HG02885 (cell line): ENCODE data around the gene RRAS.
"Not testable (repeated sequence)": the region's sequence is repeated elsewhere in the genome, so short reads cannot be mapped to it uniquely, and the experiment has no call there.

Experiments
- ATAC-seq: cut with Tn5 transposase; IDR thresholded peaks from one replicate; pipeline ENCODE4 v1.9.1; 2021; ENCODE audit warnings: mild to moderate bottlenecking; ENCODE audit not compliant: unreplicated experiment, poor library complexity

RRAS gene

GRCh38 chr19:49635530-49636232 lies 4.3 kb downstream of the RRAS start:
- ATAC-seq, result no peak

- ATAC-seq, result not testable (repeated sequence)
These were observed 6.7 kb downstream of the RRAS start for GRCh38 chr19:49633273-49633672.

- ATAC-seq, result no peak
These were observed 7.4 kb downstream of the RRAS start for GRCh38 chr19:49632576-49632975.

- ATAC-seq, result no peak
These were observed 8.2 kb downstream of the RRAS start for GRCh38 chr19:49631610-49632192.

- no peak for ATAC-seq
These were observed 8.8 kb downstream of the RRAS start for GRCh38 chr19:49631014-49631588.

- ATAC-seq, result no peak
These were observed 10.3 kb downstream of the RRAS start for GRCh38 chr19:49629659-49630058.

- no peak for ATAC-seq
These were observed 13.7 kb downstream of the RRAS start for GRCh38 chr19:49626226-49626625.

GRCh38 chr19:49624967-49625910 lies 14.7 kb downstream of the RRAS start:
- ATAC-seq, result no peak

GRCh38 chr19:49617860-49618259 lies 22.1 kb downstream of the RRAS start:
- not testable (repeated sequence) for ATAC-seq

- ATAC-seq, result no peak
These were observed 23.0 kb downstream of the RRAS start for GRCh38 chr19:49616945-49617344.

GRCh38 chr19:49616532-49616931 lies 23.4 kb downstream of the RRAS start:
- ATAC-seq, result no peak

- ATAC-seq, result no peak
These were observed 24.1 kb downstream of the RRAS start for GRCh38 chr19:49615861-49616260.

GRCh38 chr19:49614096-49614833 lies 25.7 kb downstream of the RRAS start:
- ATAC-seq, result no peak

- no peak for ATAC-seq
These were observed 26.6 kb downstream of the RRAS start for GRCh38 chr19:49613374-49613773.

- no peak for ATAC-seq
These were observed 30.3 kb downstream of the RRAS start for GRCh38 chr19:49609499-49610092.

- ATAC-seq, result no peak
These were observed 34.3 kb downstream of the RRAS start for GRCh38 chr19:49605605-49606004.

GRCh38 chr19:49602806-49603205 lies 37.1 kb downstream of the RRAS start:
- no peak for ATAC-seq

GRCh38 chr19:49601482-49602038 lies 38.4 kb downstream of the RRAS start:
- ATAC-seq, result no peak
